ENCODE measurements around the gene RPL35. TPM values are rescaled to one million over a fixed set of nuclear protein-coding genes. Genes with fewer than 3 reads are reported as not detected.

RPL35 gene
- total RNA-seq, 1 donor from 2014 or later, result 884 TPM

GRCh38 chr9:124877021-124877782, 15.4 kb upstream of the RPL35 start:
- no peak for FAIRE-seq
- no peak for DNase-seq (ENCODE audit: low spot score in 2 of 2)

- FAIRE-seq, result no peak
- no peak for DNase-seq (ENCODE audit: low spot score in 2 of 2)
Measured at GRCh38 chr9:124875501-124875900, 13.7 kb upstream of the RPL35 start.

- FAIRE-seq, result no peak
- no peak for DNase-seq (ENCODE audit: low spot score in 2 of 2)
Measured at GRCh38 chr9:124873664-124874063, 11.9 kb upstream of the RPL35 start.

- FAIRE-seq (no peak), DNase-seq (ENCODE audit: low spot score in 2 of 2) (no peak)
Measured at GRCh38 chr9:124871156-124871561, 9.4 kb upstream of the RPL35 start.

GRCh38 chr9:124870723-124871122, 9.0 kb upstream of the RPL35 start:
- FAIRE-seq (no peak), DNase-seq (ENCODE audit: low spot score in 2 of 2) (no peak)

- DNase-seq (ENCODE audit: low spot score in 2 of 2) (no peak), FAIRE-seq (no peak)
Measured at GRCh38 chr9:124869986-124870560, 8.3 kb upstream of the RPL35 start.

GRCh38 chr9:124869466-124869985, 7.8 kb upstream of the RPL35 start:
- FAIRE-seq (no peak), DNase-seq (ENCODE audit: low spot score in 2 of 2) (no peak)

- no peak for FAIRE-seq
Measured at GRCh38 chr9:124868511-124869465, 7.0 kb upstream of the RPL35 start.

GRCh38 chr9:124863371-124863871, 1.7 kb upstream of the RPL35 start:
- no peak for FAIRE-seq

More at GRCh38 chr9:124868511-124869465, 7.0 kb upstream of the RPL35 start:
- peak; percentile 98 to 99 for DNase-seq (ENCODE audit: low spot score in 2 of 2)

GRCh38 chr9:124860582-124861341, 995 bp downstream of the RPL35 start:
- no peak for DNase-seq (ENCODE audit: low spot score in 2 of 2)
- no peak for FAIRE-seq

More at GRCh38 chr9:124863371-124863871, 1.7 kb upstream of the RPL35 start:
- no peak for DNase-seq (ENCODE audit: low spot score in 2 of 2)

GRCh38 chr9:124859803-124860581, 1.8 kb downstream of the RPL35 start:
- FAIRE-seq (no peak), DNase-seq (ENCODE audit: low spot score in 2 of 2) (no peak)

- no peak for FAIRE-seq
Measured at GRCh38 chr9:124858330-124859046, 3.3 kb downstream of the RPL35 start.

GRCh38 chr9:124857533-124858162, 4.1 kb downstream of the RPL35 start:
- no peak for FAIRE-seq
- DNase-seq (ENCODE audit: low spot score in 2 of 2), result no peak

More at GRCh38 chr9:124858330-124859046, 3.3 kb downstream of the RPL35 start:
- no peak for DNase-seq (ENCODE audit: low spot score in 2 of 2)

GRCh38 chr9:124855944-124856765, 5.6 kb downstream of the RPL35 start:
- DNase-seq (ENCODE audit: low spot score in 2 of 2), result no peak
- no peak for FAIRE-seq

GRCh38 chr9:124855566-124855943, 6.2 kb downstream of the RPL35 start:
- DNase-seq (ENCODE audit: low spot score in 2 of 2), result no peak
- FAIRE-seq, result no peak

GRCh38 chr9:124854822-124855221, 6.9 kb downstream of the RPL35 start:
- DNase-seq (ENCODE audit: low spot score in 2 of 2), result no peak
- no peak for FAIRE-seq

GRCh38 chr9:124854161-124854560, 7.6 kb downstream of the RPL35 start:
- DNase-seq (ENCODE audit: low spot score in 2 of 2) (no peak), FAIRE-seq (no peak)
